Measurements from ENCODE around the gene NDUFAF5. TPM values are rescaled to one million over a fixed set of nuclear protein-coding genes. Genes with fewer than 3 reads are reported as not detected.

The NDUFAF5 gene
- total RNA-seq, 4 donors from 2014 or later = 4.0 to 18.4 (median 14.8) TPM

DNA sequence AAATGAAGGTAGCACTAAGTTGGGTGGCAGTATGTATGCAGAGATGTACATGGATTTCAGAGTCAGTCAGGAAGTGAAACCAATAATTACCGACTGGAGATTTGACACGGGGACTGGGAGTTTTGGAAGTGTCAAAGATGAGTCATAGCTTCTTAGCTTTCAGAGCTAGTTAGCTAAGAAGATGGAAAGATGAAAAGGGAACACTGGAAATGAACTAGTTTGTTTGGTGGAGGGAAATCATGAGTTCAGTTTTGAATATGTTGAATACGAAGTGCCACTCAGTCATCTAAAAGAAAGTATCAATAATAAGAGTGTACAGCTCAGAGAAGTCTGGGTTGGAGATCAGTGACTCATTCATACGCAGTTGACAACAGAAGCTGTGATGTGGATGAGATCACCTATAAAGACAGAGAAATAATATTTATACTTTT is 7.6 kb upstream of the NDUFAF5 start:
- Histone ChIP-seq H3K27ac (no peak overlapping the region), H3K9me3 (no peaks in the 10 kb centered on the region), H3K27me3 (no peaks in the 10 kb centered on the region), H3K4me3 (no peak overlapping the region), H3K36me3 (peaks cover 0 to 43% (median 16%) of the 10 kb centered on the region in 4 donors), H3K4me1 (no peaks in the 10 kb centered on the region)
- intact Hi-C loops (cut with DNase I; ENCODE audit: low total_unique reads) = no loop called here
- TF ChIP-seq, protein P1, sequence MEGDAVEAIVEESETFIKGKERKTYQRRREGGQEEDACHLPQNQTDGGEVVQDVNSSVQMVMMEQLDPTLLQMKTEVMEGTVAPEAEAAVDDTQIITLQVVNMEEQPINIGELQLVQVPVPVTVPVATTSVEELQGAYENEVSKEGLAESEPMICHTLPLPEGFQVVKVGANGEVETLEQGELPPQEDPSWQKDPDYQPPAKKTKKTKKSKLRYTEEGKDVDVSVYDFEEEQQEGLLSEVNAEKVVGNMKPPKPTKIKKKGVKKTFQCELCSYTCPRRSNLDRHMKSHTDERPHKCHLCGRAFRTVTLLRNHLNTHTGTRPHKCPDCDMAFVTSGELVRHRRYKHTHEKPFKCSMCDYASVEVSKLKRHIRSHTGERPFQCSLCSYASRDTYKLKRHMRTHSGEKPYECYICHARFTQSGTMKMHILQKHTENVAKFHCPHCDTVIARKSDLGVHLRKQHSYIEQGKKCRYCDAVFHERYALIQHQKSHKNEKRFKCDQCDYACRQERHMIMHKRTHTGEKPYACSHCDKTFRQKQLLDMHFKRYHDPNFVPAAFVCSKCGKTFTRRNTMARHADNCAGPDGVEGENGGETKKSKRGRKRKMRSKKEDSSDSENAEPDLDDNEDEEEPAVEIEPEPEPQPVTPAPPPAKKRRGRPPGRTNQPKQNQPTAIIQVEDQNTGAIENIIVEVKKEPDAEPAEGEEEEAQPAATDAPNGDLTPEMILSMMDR (IDR thresholded peaks at IDR 0.05) = no peak
- TF ChIP-seq POLR2AphosphoS5 (IDR thresholded peaks at IDR 0.05) = no peak
- TF ChIP-seq POLR2A (IDR thresholded peaks at IDR 0.05) = no peak
- no peak for TF ChIP-seq EP300 (IDR thresholded peaks at IDR 0.05; ENCODE audit: low read depth)
- whole genome bisulfite sequencing, 2 donors (ENCODE audit: low coverage in 1 of 2) = 54 to 75% methylated on average over 2 to 4 of the region's 4 CpGs
- in situ Hi-C loops (cut with MboI; ENCODE audit: low pct_ligation_motif_present in 1 of 4, low pct_unique_long_range_greater_than_20kb in 1 of 4, low sequenced_read_pairs in 3 of 4) = loop anchor here in 1 of 4 donors (10.0 kb wide), 1 partner anchor 142 kb away; the partner anchor contains the start of gene TASP1
- DNase-seq = no peak

DNA sequence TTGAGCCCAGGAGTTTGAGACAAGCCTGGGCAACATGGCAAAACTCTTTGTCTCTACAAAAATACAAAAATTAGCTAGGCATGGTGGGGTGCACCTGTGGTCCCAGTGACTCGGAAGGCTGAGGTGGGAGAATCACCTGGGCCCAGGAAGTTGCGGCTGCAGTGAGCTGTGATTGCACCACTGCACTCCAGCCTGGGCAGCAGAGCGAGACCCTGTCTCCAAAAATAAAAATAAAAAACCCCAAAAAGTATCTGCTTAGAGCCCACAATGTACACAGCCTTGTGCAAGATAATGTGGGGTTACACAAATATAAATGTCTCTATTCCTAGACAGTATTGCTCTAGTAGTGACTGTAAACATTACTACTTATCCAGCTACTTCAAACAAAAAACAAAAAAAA is 6.0 kb upstream of the NDUFAF5 start:
- H3K27ac ChIP-seq = no peak overlapping the region
- H3K36me3 ChIP-seq = peaks cover 0 to 32% (median 16%) of the 10 kb centered on the region in 4 donors
- H3K9me3 ChIP-seq = no peaks in the 10 kb centered on the region
- H3K4me3 ChIP-seq = no peak overlapping the region
- intact Hi-C loops (cut with DNase I; ENCODE audit: low total_unique reads) (no loop called here), in situ Hi-C loops (cut with MboI; ENCODE audit: low pct_ligation_motif_present in 1 of 4, low pct_unique_long_range_greater_than_20kb in 1 of 4, low sequenced_read_pairs in 3 of 4) (loop anchor here in 1 of 4 donors (10.0 kb wide), 1 partner anchor 144 kb away; the partner anchor contains the start of gene TASP1)
- H3K4me1 ChIP-seq = peaks cover 0 to 6% (median 5%) of the 10 kb centered on the region in 4 donors
- TF ChIP-seq, protein P1 (IDR thresholded peaks at IDR 0.05) = no peak
- no peak for TF ChIP-seq POLR2A (IDR thresholded peaks at IDR 0.05)
- TF ChIP-seq POLR2AphosphoS5 (IDR thresholded peaks at IDR 0.05) = no peak
- no peak for TF ChIP-seq EP300 (IDR thresholded peaks at IDR 0.05; ENCODE audit: low read depth)
- no peaks in the 10 kb centered on the region for H3K27me3 ChIP-seq
- DNase-seq = no peak
- WGBS, 2 donors (ENCODE audit: low coverage in 1 of 2) = 92% methylated on average over 3 of the region's 3 CpGs; no CpG with 5 or more reads in 1 of the 2 donors

DNA sequence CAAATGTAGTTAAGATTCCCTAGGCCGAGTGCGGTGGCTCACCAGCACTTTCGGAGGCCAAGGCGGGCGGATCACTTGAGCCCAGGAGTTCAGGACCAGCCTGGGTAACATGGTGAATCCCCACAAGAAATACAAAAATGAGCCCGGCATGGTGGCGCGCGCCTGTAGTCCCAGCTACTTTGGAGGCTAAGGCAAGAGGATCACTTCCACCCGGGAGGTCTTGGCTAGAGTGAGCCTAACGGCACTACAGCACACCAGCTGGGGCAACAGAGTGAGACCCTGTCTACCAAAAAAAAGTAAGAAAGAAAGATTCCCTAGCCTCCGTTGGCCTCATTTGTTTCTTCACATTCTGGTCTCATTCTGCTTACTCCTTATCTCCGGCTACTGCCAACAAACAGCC is 1.3 kb upstream of the NDUFAF5 start:
- DNase-seq = no peak
- Histone ChIP-seq H3K27ac (no peak overlapping the region), H3K36me3 (no peaks in the 10 kb centered on the region), H3K4me3 (peak overlapping the region in 1 of 4 donors; percentile 82), H3K9me3 (no peaks in the 10 kb centered on the region), H3K27me3 (no peaks in the 10 kb centered on the region), H3K4me1 (peaks cover 8 to 41% (median 26%) of the 10 kb centered on the region in 4 donors)
- intact Hi-C loops (cut with DNase I; ENCODE audit: low total_unique reads) = no loop called here
- TF ChIP-seq EP300 (IDR thresholded peaks at IDR 0.05; ENCODE audit: low read depth) (no peak), POLR2AphosphoS5 (IDR thresholded peaks at IDR 0.05) (no peak), POLR2A (IDR thresholded peaks at IDR 0.05) (no peak)
- TF ChIP-seq, protein P1 (IDR thresholded peaks at IDR 0.05) = no peak
- in situ Hi-C loops (cut with MboI; ENCODE audit: low pct_ligation_motif_present in 1 of 4, low pct_unique_long_range_greater_than_20kb in 1 of 4, low sequenced_read_pairs in 3 of 4) = no loop called here
- WGBS, 2 donors (ENCODE audit: low coverage in 1 of 2) = 91 to 94% methylated on average over 13 of the region's 13 CpGs

DNA sequence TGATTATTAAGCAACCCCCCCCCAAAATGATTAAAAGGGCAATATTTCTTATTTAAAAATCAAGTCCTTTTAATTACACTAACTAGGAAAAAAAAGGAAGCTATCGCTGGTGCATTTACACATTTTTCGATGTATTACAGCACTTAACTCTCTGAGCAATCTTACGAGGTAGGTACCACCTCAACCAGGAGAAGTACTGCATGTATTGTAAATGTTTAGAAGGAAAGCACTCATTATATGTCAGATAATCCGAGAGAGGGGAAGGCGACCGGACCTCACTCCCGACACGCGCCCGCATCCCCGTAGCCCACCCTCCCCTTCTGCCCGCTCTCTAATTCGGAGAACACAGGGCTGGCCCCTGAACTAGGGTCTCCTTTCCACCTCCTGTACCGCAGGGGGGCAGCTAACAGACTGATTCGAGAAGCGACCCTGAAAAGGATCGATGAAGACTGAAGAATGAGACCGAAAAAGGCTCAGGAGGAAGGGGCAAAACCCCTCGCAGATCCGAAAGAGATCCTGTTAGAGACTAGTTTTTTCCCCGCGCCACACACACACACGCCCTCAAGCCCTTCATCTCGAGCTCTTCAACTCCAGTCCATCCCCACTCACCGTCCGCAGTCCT is 446 bp upstream of the NDUFAF5 start:
- in situ Hi-C loops (cut with MboI; ENCODE audit: low pct_ligation_motif_present in 1 of 4, low pct_unique_long_range_greater_than_20kb in 1 of 4, low sequenced_read_pairs in 3 of 4) = no loop called here
- peaks cover 0 to 3% (median 1%) of the 10 kb centered on the region in 4 donors for H3K36me3 ChIP-seq
- TF ChIP-seq POLR2A (IDR thresholded peaks at IDR 0.05) (no peak), EP300 (IDR thresholded peaks at IDR 0.05; ENCODE audit: low read depth) (no peak), POLR2AphosphoS5 (IDR thresholded peaks at IDR 0.05) (no peak)
- TF ChIP-seq, protein P1 (IDR thresholded peaks at IDR 0.05) = no peak
- 1% methylated on average over 15 to 26 of the region's 26 CpGs for WGBS, 2 donors (ENCODE audit: low coverage in 1 of 2)
- H3K27ac ChIP-seq = peak overlapping the region; percentile 94 to 98 (median 96)
- no peak for DNase-seq
- H3K4me1 ChIP-seq = peaks cover 8 to 41% (median 26%) of the 10 kb centered on the region in 4 donors
- H3K27me3 ChIP-seq = no peaks in the 10 kb centered on the region
- no peaks in the 10 kb centered on the region for H3K9me3 ChIP-seq
- intact Hi-C loops (cut with DNase I; ENCODE audit: low total_unique reads) = no loop called here
- peak overlapping the region; percentile 81 to 93 (median 86) for H3K4me3 ChIP-seq

Data from transverse colon (tissue), 4 donors.